ENCODE results near the gene ZMYND12. TPM values are rescaled to one million over a fixed set of nuclear protein-coding genes. Genes with fewer than 3 reads are reported as not detected.
"Not testable (repeated sequence)": the region's sequence is repeated elsewhere in the genome, so short reads cannot be mapped to it uniquely, and the experiment has no call there.

The ZMYND12 gene
- 0.47 and 1.0 TPM in 2 replicates for total RNA-seq

DNA sequence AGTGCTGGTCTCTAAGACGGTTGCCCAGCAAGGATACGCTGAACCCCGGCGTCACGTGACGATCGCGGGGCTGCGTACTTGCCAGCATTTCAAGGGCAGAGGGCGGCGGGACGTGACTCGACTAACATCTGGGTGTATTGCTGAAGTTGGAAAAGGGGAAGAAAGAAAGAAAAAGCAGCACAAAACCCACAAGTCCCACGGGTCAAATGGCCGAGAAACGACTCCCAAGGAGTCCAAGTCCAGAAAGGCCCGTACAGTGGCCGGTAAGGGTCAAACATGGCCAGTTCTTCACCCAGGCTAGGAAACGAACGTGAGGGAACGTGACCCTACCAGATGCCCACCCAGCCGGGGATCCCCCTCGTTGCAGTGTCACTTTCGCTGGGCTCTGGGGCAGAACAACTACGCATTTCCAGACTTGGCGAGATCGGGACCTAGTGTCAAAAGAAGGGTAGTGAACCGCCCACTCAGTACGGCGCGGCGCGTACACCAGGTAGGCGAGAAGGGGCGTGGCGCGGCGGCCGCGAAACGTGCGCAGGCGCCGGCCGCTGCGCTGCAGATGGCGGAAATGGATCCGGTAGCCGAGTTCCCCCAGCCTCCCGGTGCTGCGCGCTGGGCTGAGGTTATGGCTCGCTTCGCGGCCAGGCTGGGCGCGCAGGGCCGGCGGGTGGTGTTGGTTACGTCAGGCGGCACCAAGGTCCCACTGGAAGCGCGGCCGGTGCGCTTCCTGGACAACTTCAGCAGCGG lies at the start of gene ZMYND12, which contains the start of gene PPCS:
ZMYND12 (minus strand) TSS at position 13 of the 744 bp plus-strand sequence. CDS start 25 bp downstream, outside the sequence.
PPCS (plus strand) TSS at position 534 of the 744 bp plus-strand sequence; CDS start at position 557, 23 bp downstream.
- peak; percentile 92 for DNase-seq

DNA sequence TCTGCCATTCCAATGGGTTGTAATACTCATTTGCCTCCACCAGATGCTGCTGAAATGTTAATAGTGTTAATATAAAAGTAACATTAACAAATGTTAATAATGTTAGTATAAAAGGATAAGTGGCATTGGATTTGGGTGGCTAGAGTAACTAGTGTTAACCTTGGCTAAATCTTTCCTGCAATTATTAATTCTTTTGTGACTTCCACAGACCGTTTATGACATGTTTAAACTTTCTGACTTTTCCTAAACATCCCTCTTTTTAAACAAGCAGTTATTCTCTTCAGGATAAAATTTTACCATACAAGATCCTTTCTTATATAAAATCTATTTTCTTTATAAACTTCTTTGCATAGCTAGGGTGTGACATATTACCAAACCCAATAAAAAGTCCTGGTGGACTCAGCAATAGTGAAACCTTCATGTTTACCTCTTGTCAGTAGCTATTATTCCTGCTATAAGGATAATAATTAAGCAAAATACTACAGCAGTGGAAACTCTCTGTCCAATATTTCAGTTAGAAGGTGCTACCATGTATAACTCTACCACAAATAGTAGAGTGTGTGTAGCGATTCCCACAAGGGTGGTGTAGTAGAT lies 48.8 kb upstream of the ZMYND12 start:
- no peak for DNase-seq

DNA sequence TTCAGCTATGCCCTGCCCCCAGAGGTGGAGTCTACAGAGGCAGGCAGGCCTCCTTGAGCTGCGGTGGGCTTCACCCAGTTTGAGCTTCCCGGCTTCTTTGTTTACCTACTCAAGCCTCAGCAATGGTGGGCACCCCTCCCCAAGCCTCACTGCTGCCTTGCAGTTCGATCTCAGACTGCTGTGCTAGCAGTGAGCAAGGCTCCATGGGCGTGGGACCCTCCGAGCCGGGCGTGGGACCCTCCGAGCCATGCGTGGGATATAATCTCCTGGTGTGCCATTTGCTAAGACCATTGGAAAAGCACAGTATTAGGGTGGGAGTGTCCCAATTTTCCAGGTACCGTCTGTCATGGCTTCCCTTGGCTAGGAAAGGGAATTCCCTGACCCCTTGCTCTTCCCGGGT lies 46.2 kb upstream of the ZMYND12 start:
- not testable (repeated sequence) for DNase-seq

- no peak for DNase-seq
These were observed 34.4 kb upstream of the ZMYND12 start for GRCh38 chr1:42490237-42490636.

GRCh38 chr1:42484382-42484781 lies 28.6 kb upstream of the ZMYND12 start:
- DNase-seq: peak; percentile 6

DNA sequence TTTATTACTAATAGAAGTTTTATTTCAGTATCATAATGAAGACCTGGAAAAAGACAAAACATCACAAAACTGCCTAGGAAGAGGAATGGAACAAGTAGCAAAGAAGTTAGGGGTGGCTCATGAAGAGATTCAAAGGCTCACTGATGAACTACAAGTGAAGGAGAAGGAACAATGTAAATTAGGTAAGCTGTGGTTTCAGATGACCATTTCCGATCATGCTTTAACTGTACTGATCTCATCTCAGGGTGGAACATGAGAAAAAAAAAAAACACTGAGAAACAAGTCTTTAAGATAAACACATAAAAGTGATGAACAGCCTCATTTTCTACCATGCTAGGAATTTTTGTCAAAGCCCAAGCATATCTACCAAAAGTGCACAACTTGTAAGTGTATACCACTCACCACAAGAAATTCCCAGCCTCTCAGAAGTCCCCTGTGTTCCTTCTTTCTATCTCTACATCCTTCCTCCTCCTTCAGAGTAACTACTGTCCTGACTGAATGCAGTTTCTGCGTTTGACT lies 26.9 kb upstream of the ZMYND12 start:
- DNase-seq: no peak

GRCh38 chr1:42480921-42481320 lies 25.1 kb upstream of the ZMYND12 start:
- no peak for DNase-seq

- DNase-seq: peak; percentile 15
These were observed 23.8 kb upstream of the ZMYND12 start for GRCh38 chr1:42479621-42480020.

- no peak for DNase-seq
These were observed 22.0 kb upstream of the ZMYND12 start for GRCh38 chr1:42477775-42478174.

GRCh38 chr1:42477354-42477753 lies 21.5 kb upstream of the ZMYND12 start:
- not testable (repeated sequence) for DNase-seq

- DNase-seq: no peak
These were observed 20.8 kb upstream of the ZMYND12 start for GRCh38 chr1:42476605-42477004.

DNA sequence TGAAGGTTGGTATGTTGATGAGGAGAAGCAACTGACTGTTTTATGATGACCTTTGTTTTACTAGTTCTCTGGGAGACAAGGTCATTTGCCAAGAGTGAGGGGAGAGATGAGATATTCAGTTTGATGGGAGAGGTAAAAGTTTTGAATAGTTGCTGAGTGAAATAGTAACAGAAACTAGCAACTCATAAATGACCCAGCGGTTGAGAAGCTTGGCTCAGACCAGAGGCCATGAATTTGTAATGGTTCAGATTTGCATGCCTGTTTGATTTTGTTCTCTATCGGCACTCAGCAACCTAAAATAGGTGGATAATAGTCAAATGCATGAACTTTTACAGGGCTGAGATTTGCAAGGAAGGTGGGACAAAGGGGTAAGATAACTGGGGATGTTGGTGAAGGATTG lies 13.9 kb upstream of the ZMYND12 start:
- DNase-seq: no peak

- no peak for DNase-seq
These were observed 10.2 kb upstream of the ZMYND12 start for GRCh38 chr1:42466030-42466429.

GRCh38 chr1:42463921-42464320 lies 8.1 kb upstream of the ZMYND12 start:
- no peak for DNase-seq

DNA sequence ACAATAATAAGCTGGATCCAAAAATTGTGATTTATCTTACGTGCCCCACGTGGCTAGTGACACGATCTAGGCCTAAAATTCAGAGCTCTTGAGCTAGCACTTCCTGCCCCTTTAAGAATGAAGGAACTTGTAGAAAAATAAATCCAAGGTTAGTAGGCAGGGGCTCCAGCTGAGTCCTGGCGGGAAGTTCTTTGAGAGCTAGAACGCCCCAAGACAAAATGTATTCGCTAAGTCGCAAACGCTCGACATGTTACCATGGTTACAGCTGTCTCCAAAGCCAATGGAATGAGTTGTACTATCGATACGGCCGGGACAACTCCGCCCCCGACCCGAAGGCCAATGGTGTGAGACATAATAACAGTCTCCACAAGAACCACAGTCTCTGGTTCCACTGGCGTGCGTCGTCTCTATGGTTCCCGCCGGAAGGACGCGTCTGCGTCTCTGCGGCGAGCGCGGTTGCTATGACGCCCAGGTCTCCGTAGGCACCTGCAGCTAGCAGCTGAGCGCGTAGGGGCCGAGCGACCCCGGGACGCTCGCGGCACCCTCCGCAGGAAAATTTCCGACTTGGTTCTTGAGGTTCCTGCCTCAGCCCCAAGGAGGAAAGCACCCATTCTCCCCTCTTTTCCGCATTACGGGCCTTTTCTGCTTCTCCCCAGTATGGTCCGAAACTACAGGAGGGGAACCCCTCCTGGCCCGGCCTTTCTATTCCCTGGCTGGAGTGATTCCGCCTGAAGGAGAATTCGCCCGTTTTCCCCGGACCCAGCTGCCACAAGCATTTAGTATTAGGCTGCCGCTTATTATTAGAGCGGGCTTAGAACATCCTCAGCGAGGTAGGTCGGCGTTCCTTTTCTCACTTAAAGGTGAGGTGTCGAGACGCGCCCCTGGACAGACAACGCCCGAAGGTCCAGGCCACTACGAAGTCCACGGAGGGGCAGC lies 7.3 kb upstream of the ZMYND12 start, which contains the start of gene CCDC30:
CCDC30 (plus strand) TSS at position 459 of the 936 bp plus-strand sequence. CDS start 17,266 bp downstream, outside the sequence.
- peak; percentile 98 for DNase-seq

- DNase-seq: no peak
These were observed 5.4 kb upstream of the ZMYND12 start for GRCh38 chr1:42461196-42461595.

- peak; percentile 71 for DNase-seq
These were observed 900 bp upstream of the ZMYND12 start for GRCh38 chr1:42456754-42457089.

DNA sequence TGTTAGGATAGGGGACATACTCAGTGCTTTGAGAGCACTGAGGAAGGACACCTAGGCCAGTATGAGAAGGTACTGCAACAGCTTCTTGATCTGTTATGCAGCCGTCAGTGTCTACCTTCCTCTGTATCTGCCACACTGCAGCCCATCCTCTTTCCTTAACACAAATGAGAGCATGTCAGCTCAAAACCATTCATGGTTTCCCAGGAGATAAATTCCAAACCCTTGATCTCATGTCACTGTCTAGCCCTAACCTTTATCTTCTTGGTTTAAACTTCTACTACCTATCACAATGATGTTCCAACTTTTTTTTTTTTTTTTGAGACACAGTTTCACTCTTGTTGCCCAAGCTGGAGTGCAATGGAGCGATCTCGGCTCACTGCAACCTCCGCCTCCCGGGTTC lies 1.4 kb downstream of the ZMYND12 start:
- no peak for DNase-seq

- DNase-seq: no peak
These were observed 2.4 kb downstream of the ZMYND12 start for GRCh38 chr1:42453386-42453785.

- no peak for DNase-seq
These were observed 5.8 kb downstream of the ZMYND12 start for GRCh38 chr1:42450061-42450460.

DNA sequence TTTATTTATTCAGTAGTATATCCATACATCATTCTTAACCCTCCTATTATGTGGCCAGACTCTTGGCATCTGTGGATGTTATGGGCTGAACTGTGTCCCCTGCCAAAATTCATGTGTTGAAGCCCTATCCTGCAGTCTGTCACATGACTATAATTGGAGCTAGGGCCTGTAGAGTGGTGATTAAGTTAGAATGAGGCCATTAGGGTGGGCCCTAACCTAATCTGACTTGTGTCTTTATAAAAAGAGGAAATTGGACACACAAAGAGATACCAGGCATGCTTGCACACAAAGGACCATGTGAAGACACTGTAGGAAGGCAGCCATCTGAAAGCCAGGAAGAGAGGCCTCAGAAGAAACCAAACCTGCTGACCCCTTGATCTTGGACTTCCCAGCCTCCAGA lies 6.6 kb downstream of the ZMYND12 start:
- DNase-seq: no peak

DNA sequence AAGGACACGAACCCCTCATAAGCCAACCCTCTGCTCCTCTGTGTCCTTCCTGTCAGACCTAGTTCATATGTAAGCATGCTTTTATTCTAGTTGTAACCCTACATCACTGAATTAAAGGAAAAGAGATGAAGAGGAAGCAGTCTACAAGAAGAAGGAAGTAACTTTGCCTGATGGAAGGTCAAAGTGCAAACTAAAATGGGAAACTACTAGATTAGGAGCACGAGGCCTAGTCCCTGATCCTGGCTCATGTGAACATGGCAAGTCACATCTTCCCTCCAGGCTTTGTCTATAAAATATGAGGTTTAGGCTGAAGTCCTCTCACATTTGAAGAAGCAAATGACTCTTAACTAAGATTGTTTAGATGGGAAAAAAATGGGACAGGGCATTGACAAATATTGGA lies 13.2 kb downstream of the ZMYND12 start:
- DNase-seq: no peak

DNA sequence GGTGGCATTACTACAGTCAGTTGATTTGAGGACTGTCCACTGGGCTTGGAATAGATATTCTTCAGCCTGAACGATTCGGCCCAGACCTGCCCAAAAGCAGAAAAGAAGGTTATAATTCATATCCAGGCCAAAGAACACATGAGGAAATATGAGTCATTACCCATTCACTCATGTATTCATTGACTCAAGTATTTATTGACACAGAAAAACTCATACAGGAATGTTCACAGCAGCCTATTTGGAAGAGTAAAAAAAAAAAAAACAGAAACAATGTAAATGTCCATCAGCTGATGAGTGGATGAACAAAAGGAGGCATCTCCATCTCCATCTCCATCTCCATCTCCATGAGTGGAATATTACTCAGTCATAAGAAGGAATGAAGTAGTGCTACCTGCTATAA lies 15.9 kb downstream of the ZMYND12 start:
- peak; percentile 73 for DNase-seq
